Gastrocnemius medialis (tissue), 4 donors: ENCODE results near the gene PELI1.

ENCODE experiments used
- CTCF ChIP-seq, 5 experiments: fragments of 450-650 bp in 3 of 5; fragments of 200-600 bp in 2 of 5; sonication (generic) in 2 of 5; IDR thresholded peaks in 4 of 5; conservative IDR thresholded peaks in 1 of 5; 1 replicate in 4 of 5; 2 replicates in 1 of 5; pipeline ENCODE4 v1.5.1; 2016 to 2019; ENCODE audit warnings: antibody characterized with exemption in 5 of 5, mild to moderate bottlenecking in 3 of 5, moderate library complexity in 3 of 5
- POLR2A ChIP-seq, 2 donors: fragments of 450-650 bp; IDR thresholded peaks; one replicate each; pipeline ENCODE4 v1.6.1; 2017; ENCODE audit warnings: antibody characterized with exemption in 2 of 2, mild to moderate bottlenecking in 2 of 2, moderate library complexity in 2 of 2

- TF ChIP-seq CTCF (IDR thresholded peaks at IDR 0.05 in 4 of 5, conservative IDR thresholded peaks at IDR 0.05 in 1 of 5) (no peak), POLR2A (IDR thresholded peaks at IDR 0.05) (no peak)
Observed at GRCh38 chr2:64166637-64167420, 22.6 kb upstream of the PELI1 start.
